ENCODE results near the gene PDHB. TPM values are rescaled to one million over a fixed set of nuclear protein-coding genes. Genes with fewer than 3 reads are reported as not detected.

Gene PDHB
- total and polyA plus RNA-seq, 4 donors: 81.7 to 110 (median 108) TPM

Other genes starting within 250 kb of the PDHB start
- 1 to 10 TPM; 3.7 to 7.5 TPM for gene DNASE1L3, start 222.9 kb downstream of the PDHB start, total RNA-seq
- under 1 TPM; 0.59 TPM for gene DNASE1L3, start 222.9 kb downstream of the PDHB start, polyA plus RNA-seq (ENCODE audit: insufficient read length in 2 of 2)
- gene ABHD6, start 196.0 kb downstream of the PDHB start, total RNA-seq: 10 to 100 TPM; 21.9 to 22.9 TPM
- 10 to 100 TPM; 21.5 to 22.6 TPM for gene ABHD6, start 196.0 kb downstream of the PDHB start, polyA plus RNA-seq (ENCODE audit: insufficient read length in 2 of 2)
- 10 to 100 TPM; 13.5 to 18.2 TPM for gene RPP14, start 127.6 kb downstream of the PDHB start, total RNA-seq
- 10 to 100 TPM; 14.4 to 20.1 TPM for gene RPP14, start 127.6 kb downstream of the PDHB start, polyA plus RNA-seq (ENCODE audit: insufficient read length in 2 of 2)
- 10 to 100 TPM; 10.2 to 12.1 TPM for gene HTD2, start 127.3 kb downstream of the PDHB start, total RNA-seq
- gene HTD2, start 127.3 kb downstream of the PDHB start, polyA plus RNA-seq (ENCODE audit: insufficient read length in 2 of 2): 10 to 100 TPM; 12.2 to 12.5 TPM
- gene PXK, start 100.9 kb downstream of the PDHB start, total RNA-seq: 10 to 100 TPM; 33.9 to 43.6 TPM
- 10 to 100 TPM; 44.0 to 53.3 TPM for gene PXK, start 100.9 kb downstream of the PDHB start, polyA plus RNA-seq (ENCODE audit: insufficient read length in 2 of 2)
- gene KCTD6, start 58.3 kb upstream of the PDHB start, total RNA-seq: 10 to 100 TPM; 26.6 to 29.7 TPM
- gene KCTD6, start 58.3 kb upstream of the PDHB start, polyA plus RNA-seq (ENCODE audit: insufficient read length in 2 of 2): 10 to 100 TPM; 35.1 TPM
- 10 to 100 TPM; 11.1 to 33.3 TPM for gene ACOX2, start 103.4 kb upstream of the PDHB start, total RNA-seq
- gene ACOX2, start 103.4 kb upstream of the PDHB start, polyA plus RNA-seq (ENCODE audit: insufficient read length in 2 of 2): 10 to 100 TPM; 11.2 to 20.1 TPM
- 10 to 100 TPM; 15.2 to 27.2 TPM for gene FAM107A, start 143.6 kb upstream of the PDHB start, total RNA-seq
- 10 to 100 TPM; 35.6 to 55.5 TPM for gene FAM107A, start 143.6 kb upstream of the PDHB start, polyA plus RNA-seq (ENCODE audit: insufficient read length in 2 of 2)
- gene FAM3D, start 232.9 kb upstream of the PDHB start, total RNA-seq: under 1 TPM; 0.20 to 0.39 TPM
- under 1 TPM in 1 of 2 donors, not detected in 1; 0.17 TPM for gene FAM3D, start 232.9 kb upstream of the PDHB start, polyA plus RNA-seq (ENCODE audit: insufficient read length in 2 of 2)

Measured in spinal cord (tissue), 4 donors.